HG02938 (cell line): Measurements from ENCODE around the gene ZFP36L1.

ENCODE experiments used
- ATAC-seq: cut with Tn5 transposase; IDR thresholded peaks from one replicate; pipeline ENCODE4 v1.9.1; 2021; ENCODE audit warnings: mild to moderate bottlenecking, moderate library complexity; ENCODE audit not compliant: unreplicated experiment

Gene ZFP36L1

GRCh38 chr14:68816183-68816942 is 23.5 kb upstream of the ZFP36L1 start:
- peak; percentile 35 for ATAC-seq

DNA sequence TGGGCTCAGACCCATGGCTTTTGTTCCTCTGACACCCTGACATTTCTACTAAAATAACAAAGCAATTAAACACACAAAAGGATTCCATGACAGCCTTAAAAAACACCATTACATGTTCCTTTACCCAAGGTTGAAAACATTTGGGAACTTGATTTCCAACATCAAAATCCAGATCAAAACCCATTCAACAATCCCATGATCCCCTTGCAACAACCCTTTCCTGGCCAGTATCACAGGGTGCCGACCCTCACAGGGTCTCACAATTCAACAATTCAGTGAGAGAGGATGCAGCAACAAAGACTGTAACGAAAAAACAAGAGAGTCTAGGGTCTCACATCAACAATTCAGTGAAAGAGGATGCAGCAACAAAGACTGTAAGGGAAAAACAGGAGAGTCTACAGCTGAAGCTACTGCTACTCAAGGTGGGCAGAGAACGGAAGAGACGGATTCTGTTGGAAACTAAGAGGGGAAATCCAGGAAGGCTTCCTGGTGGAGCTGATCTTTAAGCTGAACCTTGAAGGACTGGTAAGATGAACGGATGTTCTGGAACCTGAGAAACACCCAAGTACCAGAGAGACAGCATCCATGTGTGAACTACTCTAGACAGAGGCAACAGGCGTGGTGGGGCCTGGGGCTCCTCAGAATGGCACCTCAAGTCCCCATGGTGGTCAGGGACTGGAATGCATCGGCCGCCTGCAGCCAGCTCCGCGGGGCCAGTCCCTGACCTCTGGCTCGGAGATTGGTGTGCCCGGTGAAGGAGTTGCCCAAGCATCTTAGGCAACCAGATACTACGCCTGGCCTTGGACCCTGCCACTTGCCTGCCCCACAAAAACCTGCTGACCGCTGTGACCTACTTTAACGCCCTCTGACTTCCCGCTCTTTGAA is 22.7 kb upstream of the ZFP36L1 start:
- ATAC-seq: peak; percentile 6

- ATAC-seq: peak; percentile 35
Measured at GRCh38 chr14:68814539-68815297, 21.9 kb upstream of the ZFP36L1 start.

- no peak for ATAC-seq
Measured at GRCh38 chr14:68814238-68814538, 21.3 kb upstream of the ZFP36L1 start.

DNA sequence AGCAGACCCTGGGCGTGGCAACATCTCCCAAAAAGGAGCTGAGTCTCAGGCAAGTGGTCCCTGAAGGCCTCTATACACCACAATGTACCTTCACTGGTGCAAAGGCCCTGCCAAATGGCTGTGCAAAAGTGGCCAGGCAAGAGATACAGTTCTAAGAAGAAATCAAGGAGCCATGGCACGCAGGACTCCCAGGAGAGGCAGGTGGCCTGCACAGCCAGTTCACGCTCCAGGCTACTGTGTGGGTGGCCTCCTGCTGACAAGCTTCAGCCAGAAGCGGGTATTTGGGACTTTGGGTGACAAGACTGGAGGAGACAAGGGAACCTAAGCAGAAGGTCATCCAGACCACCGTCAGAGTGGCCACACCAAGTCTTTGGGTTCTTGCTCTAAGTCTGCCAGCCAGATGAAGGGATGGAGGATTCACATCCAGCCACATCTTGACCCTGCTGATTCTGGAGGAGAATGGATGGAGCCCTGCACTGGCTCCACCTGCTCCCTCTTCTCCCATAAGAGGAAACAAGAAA is 20.5 kb upstream of the ZFP36L1 start:
- no peak for ATAC-seq

GRCh38 chr14:68811171-68811570 is 18.3 kb upstream of the ZFP36L1 start:
- no peak for ATAC-seq

GRCh38 chr14:68810173-68811153 is 17.6 kb upstream of the ZFP36L1 start:
- ATAC-seq: no peak

DNA sequence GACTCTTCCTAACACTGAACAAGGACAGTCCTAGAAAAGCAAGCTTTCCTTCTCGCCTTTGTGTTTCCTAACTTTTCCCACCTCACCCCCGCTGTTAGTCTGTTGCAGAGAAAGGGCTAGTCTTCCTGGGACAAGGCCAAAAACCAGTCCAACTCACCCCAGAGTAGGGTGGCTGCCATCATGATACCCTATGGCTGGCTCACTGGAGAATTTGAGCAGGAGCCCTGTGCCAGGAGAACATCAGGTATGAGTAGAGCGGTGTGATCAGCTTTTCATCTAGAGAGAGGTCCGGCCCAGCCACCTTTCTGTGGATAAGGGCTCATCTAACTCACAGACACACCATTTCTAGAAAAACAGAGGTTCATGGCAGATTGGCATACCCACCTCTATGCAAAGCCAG is 16.7 kb upstream of the ZFP36L1 start:
- ATAC-seq: no peak

DNA sequence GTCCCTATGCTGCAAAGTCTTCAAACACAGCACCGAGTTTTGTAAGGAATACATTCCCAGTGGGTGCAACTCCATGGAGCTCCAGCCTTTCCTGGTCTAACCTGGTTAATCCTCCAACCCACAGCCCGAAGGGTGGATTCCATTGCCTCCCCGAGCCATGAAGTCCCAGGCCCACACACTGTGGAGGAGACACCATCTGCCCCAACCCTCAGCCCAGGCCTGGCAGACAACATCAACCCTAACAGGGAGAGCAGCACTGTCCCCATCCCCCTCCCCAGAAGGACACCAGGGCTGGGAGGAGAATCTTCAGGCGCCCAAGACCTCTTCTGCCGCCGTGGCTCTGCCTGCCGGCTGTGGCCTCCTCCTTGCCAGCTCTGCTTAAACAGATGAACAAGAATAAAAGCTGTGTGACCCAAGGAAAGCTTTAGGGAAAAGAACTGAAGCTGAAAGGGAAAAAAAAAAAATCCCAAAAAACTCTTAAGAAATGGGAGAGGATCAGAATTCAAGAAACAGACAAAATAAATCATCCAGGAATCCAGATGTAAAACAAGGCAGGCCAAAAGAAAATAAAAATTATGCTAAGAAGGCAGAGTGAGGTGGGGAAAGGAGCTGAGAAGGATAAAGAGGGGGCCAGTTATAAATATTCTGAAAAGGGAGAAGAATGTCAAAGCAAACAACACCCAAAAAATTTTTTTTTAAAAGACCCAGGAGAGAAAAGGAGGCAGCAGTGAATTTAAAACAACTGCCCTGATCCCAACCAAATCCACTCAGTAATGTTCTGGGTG is 16.0 kb upstream of the ZFP36L1 start:
- no peak for ATAC-seq

- ATAC-seq: no peak
Measured at GRCh38 chr14:68807987-68808386, 15.1 kb upstream of the ZFP36L1 start.

- ATAC-seq: no peak
Measured at GRCh38 chr14:68807148-68807600, 14.3 kb upstream of the ZFP36L1 start.

GRCh38 chr14:68806526-68807147 is 13.8 kb upstream of the ZFP36L1 start:
- no peak for ATAC-seq

DNA sequence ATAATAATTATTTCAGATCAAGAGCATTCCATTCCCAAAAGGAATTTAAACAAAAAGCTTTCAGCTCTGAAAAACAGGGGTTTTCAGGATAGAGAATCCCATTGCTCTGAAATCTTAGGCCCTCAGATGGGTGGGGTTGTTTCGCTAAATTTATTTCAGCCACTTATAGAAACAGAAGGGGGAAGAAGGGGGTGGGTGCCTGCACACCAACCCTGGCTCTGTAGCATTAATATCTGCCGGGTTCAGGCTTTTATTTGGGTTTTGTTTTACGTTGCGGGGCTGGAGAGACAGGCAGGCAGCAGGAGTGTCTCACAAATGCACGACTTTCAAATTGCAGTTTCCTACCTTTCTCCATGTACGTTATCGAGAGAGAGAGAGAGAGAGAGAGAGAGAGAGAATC is 12.5 kb upstream of the ZFP36L1 start:
- ATAC-seq: no peak

DNA sequence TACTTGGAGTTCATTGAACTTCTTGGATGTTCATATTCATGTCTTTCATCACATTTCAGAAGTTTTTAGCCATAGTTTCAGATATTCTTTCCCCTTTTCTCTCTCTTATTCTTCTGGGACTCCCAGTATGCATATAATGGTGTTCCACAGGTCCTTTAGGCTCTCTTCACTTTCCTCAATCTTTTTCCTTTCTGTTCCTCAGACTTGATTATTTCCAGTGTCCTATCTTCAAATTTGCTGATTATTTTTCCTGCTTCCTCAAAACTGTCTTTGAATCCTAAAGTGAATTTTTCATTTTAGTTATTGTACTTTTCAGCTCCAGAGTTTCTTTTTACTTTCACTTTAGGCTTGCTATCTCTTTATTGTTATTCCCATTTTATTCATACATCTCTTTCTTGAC is 8.8 kb upstream of the ZFP36L1 start:
- ATAC-seq: no peak

- ATAC-seq: no peak
Measured at GRCh38 chr14:68800953-68801352, 8.1 kb upstream of the ZFP36L1 start.

- no peak for ATAC-seq
Measured at GRCh38 chr14:68800390-68800789, 7.5 kb upstream of the ZFP36L1 start.

- no peak for ATAC-seq
Measured at GRCh38 chr14:68798621-68799020, 5.8 kb upstream of the ZFP36L1 start.

DNA sequence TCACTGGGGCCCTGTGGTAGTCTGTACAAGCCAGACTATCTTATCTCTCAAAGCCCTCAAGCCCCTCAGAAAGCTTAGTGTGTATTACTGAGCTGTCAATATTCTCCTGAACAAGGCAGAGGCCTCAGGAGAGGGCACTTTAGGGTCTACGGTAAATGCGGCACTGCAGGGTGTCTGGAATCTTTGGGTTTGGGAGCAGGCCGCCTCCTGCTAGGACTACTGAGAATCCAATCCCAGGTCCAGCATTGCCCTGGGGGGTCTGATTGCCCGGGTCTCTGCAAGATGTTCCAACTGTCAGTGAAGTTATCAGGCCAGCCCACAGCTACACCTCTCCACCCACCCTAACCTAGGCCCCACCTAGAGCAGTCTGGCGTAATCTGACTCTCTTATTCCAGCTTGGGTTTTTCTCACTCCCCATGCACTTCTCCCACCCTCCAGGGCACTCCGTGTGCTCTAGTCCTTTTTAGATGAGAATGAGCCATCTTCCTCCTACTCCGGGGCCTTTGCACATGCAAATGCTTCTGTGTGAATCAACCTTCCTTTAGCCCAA is 4.3 kb upstream of the ZFP36L1 start:
- ATAC-seq: no peak
